GM19035 (cell line): ENCODE data around the gene PLEKHA8.

Source experiments
- ATAC-seq: cut with Tn5 transposase; IDR thresholded peaks from one replicate; pipeline ENCODE4 v1.9.1; 2021; ENCODE audit not compliant: unreplicated experiment

PLEKHA8 gene

GRCh38 chr7:30166155-30166840, 138.1 kb downstream of the PLEKHA8 start:
- no peak for ATAC-seq

- no peak for ATAC-seq
These were observed 138.6 kb downstream of the PLEKHA8 start for GRCh38 chr7:30166841-30167235.

GRCh38 chr7:30167901-30168300, 139.7 kb downstream of the PLEKHA8 start:
- no peak for ATAC-seq

GRCh38 chr7:30168835-30169573, 140.8 kb downstream of the PLEKHA8 start:
- no peak for ATAC-seq

GRCh38 chr7:30169579-30169978, 141.4 kb downstream of the PLEKHA8 start:
- ATAC-seq = no peak

- no peak for ATAC-seq
These were observed 142.4 kb downstream of the PLEKHA8 start for GRCh38 chr7:30170476-30171205.

GRCh38 chr7:30171766-30172447, 143.7 kb downstream of the PLEKHA8 start:
- no peak for ATAC-seq

- ATAC-seq = no peak
These were observed 144.2 kb downstream of the PLEKHA8 start for GRCh38 chr7:30172451-30172850.

GRCh38 chr7:30173058-30173897, 145.1 kb downstream of the PLEKHA8 start:
- ATAC-seq = no peak

- no peak for ATAC-seq
These were observed 147.0 kb downstream of the PLEKHA8 start for GRCh38 chr7:30175180-30175579.

GRCh38 chr7:30175636-30176147, 147.5 kb downstream of the PLEKHA8 start:
- no peak for ATAC-seq

GRCh38 chr7:30176463-30177109, 148.4 kb downstream of the PLEKHA8 start:
- no peak for ATAC-seq

- ATAC-seq = no peak
These were observed 149.0 kb downstream of the PLEKHA8 start for GRCh38 chr7:30177186-30177585.

GRCh38 chr7:30177965-30178364, 149.8 kb downstream of the PLEKHA8 start:
- ATAC-seq = no peak

GRCh38 chr7:30178748-30179436, 150.7 kb downstream of the PLEKHA8 start:
- peak; percentile 84 for ATAC-seq
